ENCODE data around the gene TOP1. TPM values are rescaled to one million over a fixed set of nuclear protein-coding genes. Genes with fewer than 3 reads are reported as not detected.
"Not testable (repeated sequence)": the region's sequence is repeated elsewhere in the genome, so short reads cannot be mapped to it uniquely, and the experiment has no call there.

Gene TOP1
- polyA plus RNA-seq, 2 of the 4 experiments (the other 2 are of a cell fraction) = 20.8 to 70.6 TPM

DNA sequence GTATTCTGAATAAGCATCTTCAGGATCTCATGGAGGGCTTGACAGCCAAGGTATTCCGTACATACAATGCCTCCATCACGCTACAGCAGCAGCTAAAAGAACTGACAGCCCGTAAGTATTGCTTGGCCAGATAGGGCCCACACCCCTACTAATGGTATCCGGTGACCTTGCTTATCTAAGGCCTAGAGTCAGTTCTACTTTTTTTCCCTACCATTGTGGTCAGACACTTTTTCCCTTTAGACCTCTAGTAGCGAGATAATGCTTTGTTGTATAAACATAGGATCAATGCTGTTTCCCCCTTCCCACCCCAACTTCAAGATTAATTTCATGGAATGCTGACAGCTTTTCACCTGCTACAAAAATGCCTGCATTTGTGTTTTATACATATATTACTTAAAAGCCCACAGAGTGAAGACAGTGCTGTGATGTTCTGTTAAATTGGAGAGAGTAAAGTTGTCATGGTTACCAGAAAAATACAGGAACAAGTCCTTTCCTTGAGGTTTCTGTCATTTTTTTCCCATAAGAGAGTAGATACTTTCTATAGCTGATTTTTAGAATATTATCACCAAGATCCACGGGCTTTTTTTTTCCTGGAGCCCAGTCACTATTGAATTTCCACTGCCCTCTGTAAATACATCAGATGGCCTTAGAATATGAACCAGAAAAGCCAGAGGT, 87.8 kb downstream of the TOP1 start:
- H3K9me3 ChIP-seq = no peaks in the 10 kb centered on the region
- H3K4me1 ChIP-seq = peaks cover 16% of the 10 kb centered on the region; the same call in 2 of the 3 replicates
- ChIA-PET CTCF (interaction anchor here (1.5 to 7.3 kb wide), 3 partner anchors 17 to 148 kb away, joined by 4 to 54 read pairs (median 6); no protein-coding TSS in a partner anchor), POLR2A (no interaction called here)
- H3K4me3 ChIP-seq = no peak overlapping the region
- WGBS (ENCODE audit: missing lambda C conversion rate) = 92% methylated on average over 6 of the region's 6 CpGs
- FAIRE-seq = no peak
- DNase-seq (ENCODE audit: low read depth in 1 of 2, low spot score in 1 of 2) = no peak
- no peak for TF ChIP-seq HOXB13 (CRISPR knock-in tag; IDR thresholded peaks at IDR 0.05; ENCODE audit: low read depth)
- no peak for TF ChIP-seq GATA3 (IDR thresholded peaks at IDR 0.05; ENCODE audit: borderline replicate concordance)
- no peak for TF ChIP-seq KDM5A (IDR thresholded peaks at IDR 0.05)
- no peak for TF ChIP-seq EHMT2 (IDR thresholded peaks at IDR 0.05; ENCODE audit: low read depth)
- no peak for TF ChIP-seq SREBF2 (IDR thresholded peaks at IDR 0.05)
- TF ChIP-seq RNF2 (IDR thresholded peaks at IDR 0.05; ENCODE audit: borderline replicate concordance, low read depth) = no peak
- no peak for TF ChIP-seq FOSB (CRISPR knock-in tag; IDR thresholded peaks at IDR 0.05)
- no peak for TF ChIP-seq NR3C1 (IDR thresholded peaks at IDR 0.05)
- TF ChIP-seq USF2 (IDR thresholded peaks at IDR 0.05) = no peak
- TF ChIP-seq CBX2 (IDR thresholded peaks at IDR 0.05; ENCODE audit: borderline replicate concordance, low read depth) = no peak
- no peak for TF ChIP-seq RFX5 (IDR thresholded peaks at IDR 0.05)
- TF ChIP-seq TP53 (CRISPR knock-in tag; IDR thresholded peaks at IDR 0.05) = no peak
- TF ChIP-seq ZNF302 (CRISPR knock-in tag; IDR thresholded peaks at IDR 0.05) = no peak
- TF ChIP-seq KDM1A (IDR thresholded peaks at IDR 0.05; ENCODE audit: low read depth) = no peak
- TF ChIP-seq EP300 (IDR thresholded peaks at IDR 0.05) = no peak
- no peak for TF ChIP-seq FOSL2 (IDR thresholded peaks at IDR 0.05)
- no peak for TF ChIP-seq FOSL2 (CRISPR knock-in tag; IDR thresholded peaks at IDR 0.05)
- no peak for TF ChIP-seq MAX (IDR thresholded peaks at IDR 0.05)
- TF ChIP-seq PHF8 (IDR thresholded peaks at IDR 0.05; ENCODE audit: borderline replicate concordance, low read depth) = no peak
- H3K4me2 ChIP-seq = no peak overlapping the region
- ATAC-seq = no peak
- H3K27ac ChIP-seq = no peak overlapping the region

- 0 out of 3 replicates have a peak, but pooled peaks have one; percentile 16 for TF ChIP-seq CTCF (IDR thresholded peaks at IDR 0.05)
- DNase-seq (ENCODE audit: low read depth in 1 of 2, low spot score in 1 of 2); H3K9me3 ChIP-seq; H3K4me2 ChIP-seq; H3K27ac ChIP-seq; POLR2A ChIA-PET; FAIRE-seq; H3K4me3 ChIP-seq: not testable (repeated sequence)
- WGBS (ENCODE audit: missing lambda C conversion rate) = 75% methylated on average over 6 of the region's 6 CpGs
- H3K4me1 ChIP-seq = peaks cover 16% of the 10 kb centered on the region; the same call in 2 of the 3 replicates
- CTCF ChIA-PET = interaction anchor here (0.9 to 7.3 kb wide), 7 partner anchors 14 to 223 kb away, joined by 3 to 54 read pairs (median 4); partner anchors contain the start of gene LPIN3
- ATAC-seq = peak in 1 of 2 experiments; percentile 35; a peak in 2 of 6 replicates
Measured at GRCh38 chr20:41118159-41118558, 89.5 kb downstream of the TOP1 start.

DNA sequence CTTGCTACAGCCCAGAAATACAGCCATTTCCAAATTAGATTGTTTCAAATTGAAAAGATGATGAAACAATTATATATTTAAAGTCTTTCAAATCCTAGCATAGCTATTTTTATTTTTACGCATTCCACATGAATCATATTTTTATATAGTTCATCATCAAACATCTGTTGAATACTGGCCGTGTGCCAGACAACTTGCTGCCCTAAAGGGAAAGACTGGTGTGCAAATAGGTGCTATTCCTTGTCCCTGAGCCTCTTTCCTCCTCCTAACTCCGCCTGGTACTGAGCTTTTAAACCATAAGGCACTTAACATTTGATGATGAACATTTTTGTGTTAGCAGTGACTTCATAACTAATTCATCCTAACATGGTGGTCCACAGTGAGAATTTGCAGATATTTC, 90.0 kb downstream of the TOP1 start:
- POLR2A ChIA-PET = no interaction called here
- DNase-seq (ENCODE audit: low read depth in 1 of 2, low spot score in 1 of 2) (no peak), FAIRE-seq (no peak), ATAC-seq (no peak)
- CTCF ChIA-PET = interaction anchor here (0.9 to 7.3 kb wide), 5 partner anchors 15 to 222 kb away, joined by 3 to 54 read pairs (median 5); partner anchors contain the start of gene LPIN3
- H3K9me3 ChIP-seq = no peaks in the 10 kb centered on the region
- no peak overlapping the region for H3K4me2 ChIP-seq
- peaks cover 16% of the 10 kb centered on the region; the same call in 2 of the 3 replicates for H3K4me1 ChIP-seq
- H3K27ac ChIP-seq = no peak overlapping the region
- H3K4me3 ChIP-seq = no peak overlapping the region
- 68% methylated on average over 3 of the region's 3 CpGs for WGBS (ENCODE audit: missing lambda C conversion rate)
- TF ChIP-seq EHMT2 (IDR thresholded peaks at IDR 0.05; ENCODE audit: low read depth) (no peak), KDM1A (IDR thresholded peaks at IDR 0.05; ENCODE audit: low read depth) (no peak), HOXB5 (CRISPR knock-in tag; IDR thresholded peaks at IDR 0.05) (no peak), HDAC2 (IDR thresholded peaks at IDR 0.05) (no peak), ZNF302 (CRISPR knock-in tag; IDR thresholded peaks at IDR 0.05) (no peak), POLR2A (IDR thresholded peaks at IDR 0.05; ENCODE audit: low read length) (no peak), RNF2 (IDR thresholded peaks at IDR 0.05; ENCODE audit: borderline replicate concordance, low read depth) (no peak), CHD2 (IDR thresholded peaks at IDR 0.05; ENCODE audit: low read length, partially characterized antibody) (no peak), SMC3 (IDR thresholded peaks at IDR 0.05) (no peak), KDM5A (IDR thresholded peaks at IDR 0.05) (no peak), BCL3 (IDR thresholded peaks at IDR 0.05) (no peak), MAFK (IDR thresholded peaks at IDR 0.05; ENCODE audit: partially characterized antibody) (no peak), CBX8 (IDR thresholded peaks at IDR 0.05) (no peak)

All from A549 (cell line).